GM19452 (cell line): ENCODE results near the gene RIIAD1.
"Not testable (repeated sequence)": the region's sequence is repeated elsewhere in the genome, so short reads cannot be mapped to it uniquely, and the experiment has no call there.

Experiments
- ATAC-seq: cut with Tn5 transposase; IDR thresholded peaks from one replicate; pipeline ENCODE4 v1.9.1; 2021; ENCODE audit not compliant: unreplicated experiment

RIIAD1 gene

GRCh38 chr1:151729966-151730291 is 8.6 kb downstream of the RIIAD1 start:
- ATAC-seq = no peak

- ATAC-seq = no peak
Measured at GRCh38 chr1:151733126-151733525, 11.8 kb downstream of the RIIAD1 start.

- ATAC-seq = not testable (repeated sequence)
Measured at GRCh38 chr1:151733995-151734394, 12.7 kb downstream of the RIIAD1 start.

GRCh38 chr1:151737026-151737425 is 15.7 kb downstream of the RIIAD1 start:
- no peak for ATAC-seq

- no peak for ATAC-seq
Measured at GRCh38 chr1:151737479-151737878, 16.2 kb downstream of the RIIAD1 start.

- no peak for ATAC-seq
Measured at GRCh38 chr1:151739590-151740355, 18.5 kb downstream of the RIIAD1 start.

- no peak for ATAC-seq
Measured at GRCh38 chr1:151741516-151741915, 20.2 kb downstream of the RIIAD1 start.

GRCh38 chr1:151756291-151756690 is 35.0 kb downstream of the RIIAD1 start:
- ATAC-seq = no peak

- ATAC-seq = no peak
Measured at GRCh38 chr1:151759241-151759640, 37.9 kb downstream of the RIIAD1 start.

- ATAC-seq = no peak
Measured at GRCh38 chr1:151760597-151761385, 39.5 kb downstream of the RIIAD1 start.

- peak; percentile 96 for ATAC-seq
Measured at GRCh38 chr1:151762941-151763921, 41.9 kb downstream of the RIIAD1 start, which contains the start of gene MRPL9. Gene MRPL9, minus strand, starts transcription at chr1:151763496. Its CDS starts 17 bp downstream, at chr1:151763479.

- no peak for ATAC-seq
Measured at GRCh38 chr1:151763990-151764389, 42.7 kb downstream of the RIIAD1 start.

GRCh38 chr1:151768351-151769066 is 47.2 kb downstream of the RIIAD1 start:
- not testable (repeated sequence) for ATAC-seq

- ATAC-seq = not testable (repeated sequence)
Measured at GRCh38 chr1:151769270-151769669, 47.9 kb downstream of the RIIAD1 start.

GRCh38 chr1:151773702-151774101 is 52.4 kb downstream of the RIIAD1 start:
- ATAC-seq = no peak

- no peak for ATAC-seq
Measured at GRCh38 chr1:151774256-151774922, 53.1 kb downstream of the RIIAD1 start.

- no peak for ATAC-seq
Measured at GRCh38 chr1:151775894-151776664, 54.8 kb downstream of the RIIAD1 start.

- ATAC-seq = no peak
Measured at GRCh38 chr1:151776665-151777062, 55.3 kb downstream of the RIIAD1 start.

GRCh38 chr1:151777317-151777716 is 56.0 kb downstream of the RIIAD1 start:
- ATAC-seq = no peak
